HG03139 (cell line): ENCODE data around the gene ADAMTS18.

Experiments
- ATAC-seq: cut with Tn5 transposase; IDR thresholded peaks from one replicate; pipeline ENCODE4 v1.9.1; 2021; ENCODE audit not compliant: unreplicated experiment

Gene ADAMTS18

DNA sequence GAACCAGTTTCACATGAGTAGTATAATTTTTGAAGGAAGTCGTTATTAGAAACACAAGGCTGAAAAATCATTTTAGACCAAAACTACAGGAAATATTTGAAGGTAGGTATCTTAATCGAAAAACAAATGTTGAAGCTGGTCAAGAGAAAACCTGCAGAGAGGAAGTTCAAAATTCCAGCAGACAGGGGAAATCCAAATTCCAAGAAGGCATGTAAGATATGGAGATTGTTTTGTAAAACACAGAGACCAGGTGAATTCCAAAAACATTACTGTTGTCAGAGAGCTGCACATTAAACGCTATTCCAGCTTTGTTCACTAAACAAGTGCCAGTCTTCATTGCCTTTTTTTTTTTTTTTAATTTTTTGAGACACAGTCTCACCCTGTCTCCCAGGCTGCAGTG, 38.4 kb downstream of the ADAMTS18 start:
- no peak for ATAC-seq

DNA sequence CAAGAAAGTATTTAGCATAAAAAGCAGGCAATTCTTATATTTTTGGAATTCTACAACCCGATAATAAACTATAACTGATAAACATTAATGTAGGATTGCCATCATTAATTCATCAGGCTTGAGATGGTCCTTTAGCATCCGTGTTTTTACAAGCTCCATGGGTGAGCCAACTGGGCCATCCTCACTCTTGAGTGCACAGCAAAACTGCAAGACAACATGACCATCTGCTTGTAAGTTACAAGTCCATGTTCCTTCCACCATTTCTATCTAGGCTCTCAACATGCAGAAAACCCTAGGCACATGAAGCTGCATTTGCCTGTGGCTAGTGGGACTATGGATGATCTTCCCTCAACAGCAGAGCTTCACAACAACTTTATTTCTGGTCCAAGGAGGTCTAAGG, 40.1 kb downstream of the ADAMTS18 start:
- ATAC-seq: no peak

- no peak for ATAC-seq
Observed at GRCh38 chr16:77393955-77394354, 40.9 kb downstream of the ADAMTS18 start.

GRCh38 chr16:77387815-77388209, 47.0 kb downstream of the ADAMTS18 start:
- ATAC-seq: no peak

- no peak for ATAC-seq
Observed at GRCh38 chr16:77386831-77387814, 47.7 kb downstream of the ADAMTS18 start.

- no peak for ATAC-seq
Observed at GRCh38 chr16:77385481-77385880, 49.4 kb downstream of the ADAMTS18 start.

DNA sequence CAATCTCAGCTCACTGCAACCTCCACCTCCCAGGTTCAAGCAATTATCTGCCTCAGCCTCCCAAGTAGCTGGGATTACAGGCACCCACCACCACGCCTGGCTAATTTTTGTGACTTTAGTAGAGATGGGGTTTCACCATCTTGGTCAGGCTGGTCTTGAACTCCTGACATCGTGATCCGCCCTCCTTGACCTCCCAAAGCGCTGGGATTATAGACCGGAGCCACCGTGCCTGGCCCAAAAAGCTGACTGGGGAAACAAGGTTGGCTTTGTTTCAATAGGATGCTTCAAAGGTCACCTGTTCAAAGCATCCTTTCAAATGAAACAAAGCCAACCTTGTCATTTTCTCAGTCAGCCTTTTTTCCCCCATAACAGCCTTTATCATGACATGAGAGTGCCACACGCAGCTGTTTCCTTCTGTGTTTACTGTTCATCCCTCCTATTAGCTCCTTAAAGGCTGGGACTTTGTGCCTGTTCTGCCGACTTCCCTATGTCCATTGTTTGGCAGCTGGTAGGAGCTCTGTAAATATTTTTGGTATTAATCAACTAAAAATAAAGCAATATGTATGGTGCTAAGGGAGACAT, 51.1 kb downstream of the ADAMTS18 start:
- no peak for ATAC-seq

DNA sequence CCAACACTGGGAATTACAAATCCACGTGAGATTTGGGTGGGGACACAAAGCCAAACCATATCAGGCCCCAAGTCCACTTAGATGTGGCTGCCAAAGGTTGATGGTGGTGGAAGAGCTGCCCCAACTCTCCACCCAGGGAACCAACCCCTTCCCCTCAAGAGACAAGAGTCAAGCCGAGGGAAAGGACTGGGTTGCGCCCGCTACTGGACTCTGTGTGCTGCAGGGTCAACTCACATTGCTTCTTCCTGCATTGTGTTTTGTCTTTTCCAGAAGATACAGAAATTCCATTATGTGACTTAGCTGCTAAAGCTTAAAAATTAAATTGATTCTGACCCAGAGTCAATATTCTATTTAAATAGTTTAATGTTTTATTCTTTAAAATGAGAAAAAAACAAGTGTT, 58.5 kb downstream of the ADAMTS18 start:
- ATAC-seq: no peak

- no peak for ATAC-seq
Observed at GRCh38 chr16:77375396-77375795, 59.4 kb downstream of the ADAMTS18 start.

DNA sequence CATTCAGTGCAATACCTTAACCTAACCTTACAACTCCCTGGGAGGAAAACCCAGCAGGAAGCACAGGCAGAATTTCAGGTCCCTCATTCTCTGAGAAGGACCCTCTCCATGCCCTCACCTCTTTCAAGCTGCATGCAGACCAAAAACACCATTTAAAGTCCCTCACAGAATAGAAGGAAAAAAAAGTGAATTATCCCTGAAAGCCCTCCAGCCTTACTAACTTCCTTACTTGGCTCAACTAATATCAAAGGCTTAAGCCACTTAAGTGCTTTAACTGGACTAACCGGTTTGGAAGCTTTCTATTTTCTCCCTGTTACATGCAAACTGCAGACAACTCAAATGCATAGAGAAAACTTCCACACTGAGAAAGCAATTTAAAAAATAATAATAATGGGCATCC, 60.5 kb downstream of the ADAMTS18 start:
- ATAC-seq: no peak

- no peak for ATAC-seq
Observed at GRCh38 chr16:77373726-77374125, 61.1 kb downstream of the ADAMTS18 start.

GRCh38 chr16:77364770-77365169, 70.1 kb downstream of the ADAMTS18 start:
- no peak for ATAC-seq

GRCh38 chr16:77359065-77359502, 75.8 kb downstream of the ADAMTS18 start:
- ATAC-seq: no peak

GRCh38 chr16:77353587-77354263, 81.1 kb downstream of the ADAMTS18 start:
- no peak for ATAC-seq

DNA sequence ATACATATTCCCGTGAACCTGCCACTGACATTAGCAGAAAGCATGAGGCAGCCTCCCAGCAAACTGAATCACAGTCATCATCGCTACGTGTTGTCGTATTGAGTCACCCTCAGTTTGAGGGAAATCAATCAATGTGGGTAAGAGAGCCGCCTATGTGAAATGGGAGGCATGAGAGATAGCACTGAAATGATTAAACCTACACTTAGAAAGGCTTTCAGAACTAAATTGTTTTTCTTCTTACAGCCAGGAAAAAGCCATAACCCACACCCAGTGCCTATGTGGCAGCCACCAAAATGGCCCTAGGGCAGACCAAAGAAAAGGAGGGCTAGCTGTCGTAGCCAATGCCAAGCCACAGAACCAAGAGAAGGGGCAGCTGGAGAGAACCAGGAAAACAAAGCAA, 90.5 kb downstream of the ADAMTS18 start:
- ATAC-seq: no peak

DNA sequence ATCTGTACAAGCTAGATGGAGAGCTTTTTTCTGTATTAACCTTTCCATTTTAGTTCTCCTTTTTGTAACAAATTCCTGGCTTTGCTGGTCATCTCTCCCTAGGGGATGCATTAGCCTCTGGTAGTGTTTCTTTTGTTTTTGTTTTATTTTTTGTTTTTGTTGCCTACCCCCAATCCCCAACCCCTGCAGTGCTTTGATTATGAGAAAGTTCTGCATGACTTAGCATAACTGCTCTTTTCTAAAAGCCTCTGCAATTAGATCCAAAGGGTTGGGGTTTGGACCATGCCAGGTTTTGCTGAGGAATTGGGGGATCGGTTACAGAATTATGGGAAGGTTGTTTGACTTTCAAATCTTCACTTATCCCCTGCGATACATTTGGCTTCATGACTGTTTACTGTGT, 98.2 kb downstream of the ADAMTS18 start:
- ATAC-seq: no peak

DNA sequence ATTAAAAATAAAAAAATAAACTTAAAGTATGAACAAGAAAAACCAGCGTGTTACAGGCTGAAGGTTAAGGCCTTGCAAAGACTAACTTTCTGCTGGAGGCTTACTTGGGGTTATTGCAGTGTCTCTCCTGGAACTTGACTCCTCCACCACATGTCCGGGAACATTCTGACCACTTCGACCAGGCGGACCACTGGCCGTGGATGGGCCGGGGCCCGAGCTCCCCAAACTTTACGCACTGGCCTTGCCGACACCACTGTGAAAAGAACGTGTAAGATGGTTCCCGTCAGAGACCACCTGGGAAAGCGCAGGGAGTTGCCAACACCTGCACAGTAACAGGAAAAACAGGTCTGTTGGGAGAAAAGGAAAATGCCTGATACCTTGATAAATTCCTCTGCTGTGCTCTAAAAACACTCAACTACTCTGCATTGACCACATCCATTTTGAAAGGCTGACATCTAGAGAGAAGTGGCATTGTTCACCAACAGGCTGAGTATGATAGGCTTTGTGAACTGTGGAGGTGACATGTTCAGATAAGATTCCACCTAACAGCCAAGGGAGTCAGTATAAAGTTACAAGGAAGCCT, 99.1 kb downstream of the ADAMTS18 start:
- ATAC-seq: no peak

DNA sequence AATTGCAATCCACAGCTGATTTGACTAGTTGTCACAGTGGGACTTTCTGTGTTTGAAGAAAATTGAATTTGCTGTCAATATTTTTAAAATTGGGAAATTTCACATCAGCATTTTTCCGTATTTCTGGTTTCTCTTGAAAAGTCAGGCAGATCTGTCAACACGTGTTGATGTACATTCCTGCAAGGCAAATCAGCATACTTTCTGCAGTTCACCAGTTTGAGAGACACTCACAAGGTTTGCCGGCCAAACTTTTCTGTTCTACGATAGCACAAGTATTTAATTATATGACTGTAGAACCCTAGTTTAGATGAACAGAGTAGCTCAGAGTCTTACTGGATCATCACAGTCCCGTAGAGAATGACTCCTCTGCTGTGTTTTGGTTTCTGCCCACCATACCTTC, 102.0 kb downstream of the ADAMTS18 start:
- ATAC-seq: no peak

DNA sequence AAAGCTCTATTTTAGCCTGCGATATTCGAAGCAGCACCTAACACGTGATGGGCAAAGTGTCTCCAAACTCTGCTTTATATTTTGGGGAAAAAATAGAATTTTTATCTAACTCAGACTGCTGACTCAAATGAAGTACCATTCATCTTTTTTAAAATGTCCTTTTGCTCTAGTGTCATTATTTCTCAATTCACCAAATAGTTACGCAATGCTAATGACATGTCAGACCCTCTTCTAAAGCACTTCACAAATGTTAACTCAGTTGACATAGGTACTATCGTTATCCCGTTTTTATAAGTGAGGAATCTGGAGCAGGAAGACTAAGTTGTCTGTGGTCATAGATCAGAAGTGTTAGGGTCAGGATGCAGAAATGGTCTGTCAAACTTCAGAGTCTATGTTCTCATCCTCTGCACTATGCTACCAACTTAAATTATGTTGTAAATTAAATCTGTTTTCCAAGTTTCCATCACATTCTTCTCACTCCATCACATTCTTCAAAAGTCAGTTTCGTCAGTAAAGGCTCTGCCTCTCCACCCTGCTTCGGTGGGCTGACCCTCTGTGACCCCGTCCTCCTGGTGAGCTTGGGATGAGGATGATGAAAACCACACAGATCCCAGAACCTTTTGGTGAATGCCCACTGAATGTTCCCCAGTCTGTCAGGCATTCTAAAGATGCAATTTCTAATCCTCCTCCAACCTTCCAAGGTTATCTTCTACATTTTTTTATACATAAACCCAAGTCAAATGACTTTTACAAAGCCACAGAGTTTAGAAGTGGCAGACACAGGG, 102.8 kb downstream of the ADAMTS18 start:
- no peak for ATAC-seq

DNA sequence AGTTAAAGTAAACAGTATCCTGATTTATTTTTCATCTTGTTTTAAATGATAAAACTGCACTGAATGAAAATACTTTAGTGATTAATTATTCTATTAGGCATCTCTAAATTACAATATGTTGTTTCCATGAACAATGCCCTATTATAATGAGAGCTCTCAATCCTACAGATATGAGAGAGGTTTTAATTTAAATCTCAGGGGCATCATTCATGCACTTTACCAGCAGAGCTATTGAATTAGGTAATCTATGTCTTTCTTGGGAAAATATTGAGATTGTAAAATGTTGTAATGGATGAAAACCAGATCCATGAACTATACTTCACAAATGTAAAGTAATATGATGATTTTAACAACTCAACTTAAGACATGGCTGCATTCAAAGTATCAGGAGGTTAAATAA, 103.8 kb downstream of the ADAMTS18 start:
- no peak for ATAC-seq
